GM12878 (cell line): ENCODE data around the gene ADAMTSL1. TPM values are rescaled to one million over a fixed set of nuclear protein-coding genes. Genes with fewer than 3 reads are reported as not detected.

ENCODE experiments used
- ATAC-seq: fragments of 200-7000 bp; cut with Tn5 transposase; 3 replicates; pipeline ENCODE4 v1.9.1; 2020; ENCODE audit warnings: mild to moderate bottlenecking, moderate library complexity
- BruUV-seq: library from RNA; stranded (reverse); fragments of 400-500 nt; replicated peaks from 2 replicates; lab custom pipeline; 2021; lab: Mats Ljungman, UMichigan
- CTCF ChIA-PET: fragments of 300-600 bp; sonication (Branson Sonifier 250); formaldehyde crosslinking; extraction: SDS; loops from one replicate; lab custom pipeline; 2021; ENCODE audit warnings: inconsistent platforms; lab: Yijun Ruan, JAX
- POLR2A ChIA-PET: fragments of 350-600 bp; formaldehyde crosslinking; extraction: SDS; loops from one replicate; lab custom pipeline; 2021; ENCODE audit warnings: inconsistent platforms; lab: Charles Lee
- RAD21 ChIA-PET: fragments of 300-600 bp; sonication (Branson Sonifier 250); formaldehyde crosslinking; loops from one replicate; lab custom pipeline; 2023; ENCODE audit warnings: antibody characterized with exemption; ENCODE audit not compliant: unreplicated experiment; lab: Charles Lee
- SMC1A ChIA-PET: fragments of 300-600 bp; sonication (Branson Sonifier 250); formaldehyde crosslinking; loops from one replicate; lab custom pipeline; 2023; ENCODE audit not compliant: unreplicated experiment, uncharacterized antibody; lab: Charles Lee
- DNase-seq: peaks from one replicate; pipeline ENCODE4 v3.0.0-alpha.2; 2011; ENCODE audit warnings: low read depth, low spot score
- FAIRE-seq: peaks from 3 replicates; lab custom pipeline; 2011; peaks lifted over from hg19 to GRCh38; lab: Jason Lieb, UNC
- H2AFZ ChIP-seq: 2 replicates; pipeline ENCODE4 v1.6.0; 2011; ENCODE audit warnings: low read depth, low read length, control low read depth; ENCODE audit not compliant: control insufficient read depth
- H3K27ac ChIP-seq: 2 replicates; pipeline ENCODE4 v1.5.1; 2011; ENCODE audit warnings: control low read depth; ENCODE audit not compliant: control insufficient read depth, insufficient read depth
- H3K27me3 ChIP-seq, 2 experiments: replicated peaks in 1 of 2; 2 replicates each; pipeline versions ENCODE4 v1.6.0 to v1.6.1; 2011; ENCODE audit warnings: low read length in 1 of 2; ENCODE audit not compliant: control insufficient read depth in 2 of 2, insufficient read depth in 2 of 2
- H3K36me3 ChIP-seq, 2 experiments: 2 replicates each; pipeline ENCODE4 v1.5.1; 2011; ENCODE audit warnings: low read length in 1 of 2; ENCODE audit not compliant: control insufficient read depth in 2 of 2, insufficient read depth in 2 of 2
- H3K4me1 ChIP-seq: 2 replicates; pipeline ENCODE4 v1.6.1; 2011; ENCODE audit warnings: mild to moderate bottlenecking, low read length, moderate library complexity, mixed read lengths; ENCODE audit not compliant: control insufficient read depth, insufficient read depth
- H3K4me2 ChIP-seq: 2 replicates; pipeline ENCODE4 v1.6.0; 2011; ENCODE audit warnings: control low read depth; ENCODE audit not compliant: control insufficient read depth, insufficient read depth
- H3K4me3 ChIP-seq: fragments of 200-600 bp; sonication (generic); 2 replicates; pipeline ENCODE4 v1.5.1; 2016
- H3K79me2 ChIP-seq: 2 replicates; pipeline ENCODE4 v1.6.0; 2011; ENCODE audit warnings: low read length; ENCODE audit not compliant: control insufficient read depth, insufficient read depth
- H3K9ac ChIP-seq: 2 replicates; pipeline ENCODE4 v1.8.0; 2011; ENCODE audit warnings: low read length, control low read depth, mixed read lengths; ENCODE audit not compliant: control insufficient read depth, insufficient read depth
- H3K9me3 ChIP-seq: replicated peaks from 3 replicates; pipeline ENCODE4 v1.5.1; 2011; ENCODE audit warnings: mild to moderate bottlenecking, low read length; ENCODE audit not compliant: control insufficient read depth, insufficient read depth
- H4K20me1 ChIP-seq: 2 replicates; pipeline ENCODE4 v1.6.0; 2011; ENCODE audit not compliant: control insufficient read depth, insufficient read depth
- ETV6 ChIP-seq, 2 experiments: fragments of 450-650 bp in 1 of 2; IDR thresholded peaks in 1 of 2; conservative IDR thresholded peaks in 1 of 2; 2 replicates each; pipeline ENCODE4 v1.6.1; 2014; ENCODE audit warnings: antibody characterized with exemption in 1 of 2, borderline replicate concordance in 1 of 2, low read depth in 1 of 2, mild to moderate bottlenecking in 1 of 2, moderate library complexity in 1 of 2
- MEF2B ChIP-seq: fragments of 450-650 bp; IDR thresholded peaks from 2 replicates; pipeline ENCODE4 v1.6.1; 2018; ENCODE audit warnings: mild to moderate bottlenecking, moderate library complexity; ENCODE audit not compliant: partially characterized antibody, poor library complexity, severe bottlenecking
- MYB ChIP-seq: fragments of 150-350 bp; IDR thresholded peaks from 2 replicates; pipeline ENCODE4 v1.6.1; 2014; ENCODE audit warnings: mild to moderate bottlenecking, low read depth, low read length, borderline replicate concordance
- RB1 ChIP-seq: fragments of 450-650 bp; formaldehyde crosslinking; IDR thresholded peaks from 2 replicates; pipeline ENCODE4 v1.6.1; 2017; ENCODE audit warnings: mild to moderate bottlenecking, borderline replicate concordance
- SP1 ChIP-seq: IDR thresholded peaks from one replicate; pipeline ENCODE4 v1.6.1; 2011; ENCODE audit warnings: low read depth, low read length
- ZBTB40 ChIP-seq: fragments of 450-650 bp; IDR thresholded peaks from 2 replicates; pipeline ENCODE4 v1.6.1; 2016; ENCODE audit warnings: mild to moderate bottlenecking, moderate library complexity, borderline replicate concordance
- ZNF274 ChIP-seq: IDR thresholded peaks from one replicate; pipeline ENCODE4 v1.8.0; 2011; ENCODE audit not compliant: insufficient read length, insufficient read depth
- ZNF622 ChIP-seq: fragments of 450-650 bp; IDR thresholded peaks from 2 replicates; pipeline ENCODE4 v1.6.1; 2017; ENCODE audit warnings: mild to moderate bottlenecking, inconsistent platforms
- ZSCAN29 ChIP-seq: fragments of 450-650 bp; IDR thresholded peaks from 2 replicates; pipeline ENCODE4 v1.6.1; 2017; ENCODE audit warnings: mild to moderate bottlenecking, moderate library complexity
- ZZZ3 ChIP-seq: IDR thresholded peaks from 2 replicates; pipeline ENCODE4 v1.6.1; 2011; ENCODE audit warnings: low read depth; ENCODE audit not compliant: control insufficient read depth, insufficient read length
- WGBS: methylation state at CpG from one replicate; pipeline ENCODE4 v1.1.6; 2016; ENCODE audit warnings: low lambda C conversion rate; ENCODE audit not compliant: insufficient replicate concordance, insufficient coverage; ENCODE audit errors: missing lambda C conversion rate; 5-methylcytosine and 5-hydroxymethylcytosine counted together
- in situ Hi-C: fragments of 300-500 bp; cut with MboI; formaldehyde crosslinking; loops from 9 replicates; pipeline ENCODE4 v1.14.3; 2018; ENCODE audit warnings: mixed read lengths
- intact Hi-C: fragments of 100-400 bp; cut with micrococcal nuclease; formaldehyde crosslinking; loops from one replicate; pipeline ENCODE4 v1.14.2; 2022; ENCODE audit not compliant: unreplicated experiment
- polyA plus RNA-seq, 11 experiments: library from polyadenylated mRNA; depleted of rRNA in 4 of 11; unstranded in 6 of 11; stranded (reverse) in 5 of 11; fragments of >200 nt; fragmentation: Nextera tagmentation in 4 of 11; fragmentation: Illumina TruSeq in 1 of 11; extraction: Ambion mirVana in 4 of 11; extraction: Trizol in 1 of 11; gene quantifications; 1 replicate in 1 of 11; 2 replicates in 10 of 11; pipeline versions ENCODE4 v1.2.1 to v1.2.3, GENCODE V29; 2011 to 2016; ENCODE audit warnings: inconsistent platforms in 2 of 11, missing spikeins in 2 of 11, low read depth in 1 of 11
- total RNA-seq, 4 experiments: library from RNA; depleted of rRNA in 3 of 4; stranded (reverse); fragments of >200 nt in 3 of 4; fragmentation: Illumina TruSeq in 1 of 4; extraction: Trizol in 1 of 4; gene quantifications; 2 replicates each; pipeline versions ENCODE4 v1.2.1 to v1.2.3, GENCODE V29; 2013 to 2021

The ADAMTSL1 gene
- total and polyA plus RNA-seq, 10 of the 15 experiments (the other 5 are each of a cell fraction or from before 2014, with no cell fraction given), result 0.01 to 0.10 (median 0.07) TPM; not detected in 6

GRCh38 chr9:18820566-18821095 is 346.7 kb downstream of the ADAMTSL1 start:
- DNase-seq (no peak), ATAC-seq (no peak), FAIRE-seq (no peak)
- Histone ChIP-seq H3K4me3 (no peak overlapping the region), H2AFZ (no peak overlapping the region), H3K4me2 (no peak overlapping the region), H3K36me3 (no peaks in the 10 kb centered on the region), H3K4me1 (no peaks in the 10 kb centered on the region), H3K27me3 (no peaks in the 10 kb centered on the region; a peak in 1 of 4 replicates), H3K9me3 (no peaks in the 10 kb centered on the region), H4K20me1 (no peaks in the 10 kb centered on the region), H3K9ac (no peak overlapping the region), H3K27ac (no peak overlapping the region), H3K79me2 (no peaks in the 10 kb centered on the region)
- ChIA-PET RAD21 (no interaction called here), CTCF (interaction anchor here (1.0 kb wide), 1 partner anchor 566 kb away, joined by 5 read pairs; no protein-coding TSS in a partner anchor), SMC1A (interaction anchor here (0.9 to 1.5 kb wide), 2 partner anchors 8 to 9 kb away, joined by 3 to 5 read pairs; no protein-coding TSS in a partner anchor), POLR2A (no interaction called here)
- intact Hi-C loops (loop anchor here (10.0 kb wide), 2 partner anchors 204 to 566 kb away; no protein-coding TSS in a partner anchor), in situ Hi-C loops (no loop called here)
- no TSS peak for BruUV-seq
- 96% methylated on average over 3 of the region's 3 CpGs for WGBS
- TF ChIP-seq ZZZ3, result no peak
- no peak for TF ChIP-seq ZNF274
- TF ChIP-seq MEF2B, result no peak

DNA sequence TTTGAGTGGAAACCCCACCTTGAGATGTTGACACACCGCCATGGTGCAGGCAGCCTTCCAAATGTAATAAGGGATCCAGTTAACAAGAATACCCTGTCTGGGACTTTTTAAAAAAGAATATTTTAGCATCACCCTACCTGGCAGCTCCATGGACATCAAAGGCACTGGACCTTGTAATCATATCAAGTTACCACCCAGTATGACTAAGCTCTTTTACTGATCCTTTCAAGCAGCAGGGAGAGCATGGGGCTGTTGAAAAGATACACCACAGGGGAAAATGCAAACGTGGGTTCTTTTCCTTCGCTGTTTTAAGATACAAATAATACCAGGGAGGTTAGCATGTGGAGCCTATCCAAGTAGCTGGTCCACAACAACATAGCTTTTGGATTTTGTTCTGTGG is 347.8 kb downstream of the ADAMTSL1 start:
- no peak overlapping the region for H3K27ac ChIP-seq
- in situ Hi-C loops, result no loop called here
- SMC1A ChIA-PET, result interaction anchor here (0.8 kb wide), 1 partner anchor 20 kb away, joined by 4 read pairs; no protein-coding TSS in a partner anchor
- ATAC-seq, result no peak
- TF ChIP-seq SP1 (no peak), ZNF622 (no peak), MYB (no peak), ZBTB40 (no peak), ETV6 (conservative IDR thresholded peaks at IDR 0.05 in 1 of 2, IDR thresholded peaks at IDR 0.05 in 1 of 2; ENCODE audit: borderline replicate concordance in 1 of 2, low read depth in 1 of 2) (no peak), ZSCAN29 (no peak), RB1 (no peak)
- TF ChIP-seq, all 136 proteins: peak for 0
- POLR2A ChIA-PET, result no interaction called here
- Histone ChIP-seq H3K4me2 (no peak overlapping the region), H3K9ac (no peak overlapping the region), H2AFZ (no peak overlapping the region), H4K20me1 (no peaks in the 10 kb centered on the region), H3K27me3 (no peaks in the 10 kb centered on the region; a peak in 1 of 4 replicates), H3K36me3 (no peaks in the 10 kb centered on the region), H3K79me2 (no peaks in the 10 kb centered on the region), H3K9me3 (no peaks in the 10 kb centered on the region), H3K4me3 (no peak overlapping the region), H3K4me1 (no peaks in the 10 kb centered on the region)
- CTCF ChIA-PET, result no interaction called here
- BruUV-seq, result no TSS peak
- no peak for DNase-seq
- intact Hi-C loops, result loop anchor here (10.0 kb wide), 2 partner anchors 203 to 567 kb away; no protein-coding TSS in a partner anchor
- FAIRE-seq, result no peak
- WGBS, result 41% methylated on average over 3 of the region's 3 CpGs
- RAD21 ChIA-PET, result no interaction called here
